ENCODE results near the gene SLC9A8. TPM values are rescaled to one million over a fixed set of nuclear protein-coding genes. Genes with fewer than 3 reads are reported as not detected.

SLC9A8 gene
- total and polyA plus RNA-seq, 9 of the 15 experiments (the other 6 are each of a cell fraction or from before 2014, with no cell fraction given): 0.56 to 9.7 (median 5.0) TPM

DNA sequence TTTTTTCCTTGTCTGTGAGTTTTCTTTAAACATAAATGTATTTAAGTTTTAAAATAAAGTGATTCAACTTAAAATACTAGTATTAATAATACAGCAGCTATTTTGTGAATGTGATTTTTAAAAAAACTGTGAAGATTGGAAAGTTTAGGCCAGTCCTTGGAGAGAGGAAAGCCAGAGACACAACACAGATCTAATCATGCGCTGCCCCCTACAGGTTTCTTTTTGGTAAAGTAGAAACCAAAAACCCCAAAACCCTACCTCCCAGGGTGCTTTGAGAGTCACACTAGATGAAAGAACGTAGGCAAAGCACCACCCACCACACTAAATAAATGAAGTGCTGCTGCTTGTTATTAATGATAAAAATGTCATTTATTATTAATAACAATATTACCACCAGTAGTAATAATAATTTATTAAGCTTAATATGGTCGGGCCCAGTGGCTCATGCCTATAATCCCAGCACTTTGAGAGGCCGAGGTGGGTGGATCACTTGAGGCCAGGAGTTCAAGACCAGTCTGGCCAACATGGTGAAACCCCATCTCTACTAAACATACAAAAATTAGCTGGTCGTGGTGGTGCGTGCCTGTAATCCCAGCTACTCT lies 33.7 kb downstream of the SLC9A8 start (continued):
- TF ChIP-seq, protein P1, sequence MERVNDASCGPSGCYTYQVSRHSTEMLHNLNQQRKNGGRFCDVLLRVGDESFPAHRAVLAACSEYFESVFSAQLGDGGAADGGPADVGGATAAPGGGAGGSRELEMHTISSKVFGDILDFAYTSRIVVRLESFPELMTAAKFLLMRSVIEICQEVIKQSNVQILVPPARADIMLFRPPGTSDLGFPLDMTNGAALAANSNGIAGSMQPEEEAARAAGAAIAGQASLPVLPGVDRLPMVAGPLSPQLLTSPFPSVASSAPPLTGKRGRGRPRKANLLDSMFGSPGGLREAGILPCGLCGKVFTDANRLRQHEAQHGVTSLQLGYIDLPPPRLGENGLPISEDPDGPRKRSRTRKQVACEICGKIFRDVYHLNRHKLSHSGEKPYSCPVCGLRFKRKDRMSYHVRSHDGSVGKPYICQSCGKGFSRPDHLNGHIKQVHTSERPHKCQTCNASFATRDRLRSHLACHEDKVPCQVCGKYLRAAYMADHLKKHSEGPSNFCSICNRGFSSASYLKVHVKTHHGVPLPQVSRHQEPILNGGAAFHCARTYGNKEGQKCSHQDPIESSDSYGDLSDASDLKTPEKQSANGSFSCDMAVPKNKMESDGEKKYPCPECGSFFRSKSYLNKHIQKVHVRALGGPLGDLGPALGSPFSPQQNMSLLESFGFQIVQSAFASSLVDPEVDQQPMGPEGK (CRISPR knock-in tag; IDR thresholded peaks at IDR 0.05; ENCODE audit: borderline replicate concordance): no peak
- no peak for TF ChIP-seq PHB2 (IDR thresholded peaks at IDR 0.05; ENCODE audit: low read depth)
- no peak for TF ChIP-seq ZNF707 (CRISPR knock-in tag; conservative IDR thresholded peaks at IDR 0.05)
- no peak for TF ChIP-seq DIDO1 (tag; IDR thresholded peaks at IDR 0.05; ENCODE audit: low read depth)
- TF ChIP-seq RAD21 (CRISPR knock-in tag; conservative IDR thresholded peaks at IDR 0.05 in 1 of 2, IDR thresholded peaks at IDR 0.05 in 1 of 2): peak; percentile 82 to 86
- no peak for TF ChIP-seq NR3C1 (CRISPR knock-in tag; IDR thresholded peaks at IDR 0.05)
- peak; percentile 83 for TF ChIP-seq DACH1 (IDR thresholded peaks at IDR 0.05; ENCODE audit: partially characterized antibody)

GRCh38 chr20:49850463-49851230 lies 38.0 kb downstream of the SLC9A8 start:
- Histone ChIP-seq H3K9me3 (replicated peaks; ENCODE audit: control insufficient read depth, insufficient read depth, low read depth, low read length) (no peaks in the 10 kb centered on the region), H3K4me2 (ENCODE audit: insufficient read depth, low read length) (no peak overlapping the region), H2AFZ (ENCODE audit: low read depth, low read length) (no peak overlapping the region), H3K9me1 (ENCODE audit: control insufficient read depth, insufficient read depth, low read length) (no peaks in the 10 kb centered on the region), H3K9ac (ENCODE audit: insufficient read depth in 1 of 2, low read depth in 2 of 2, low read length in 2 of 2) (peak overlapping the region in 1 of 2 experiments; percentile 10; a peak in 1 of 4 replicates), H4K20me1 (replicated peaks; ENCODE audit: control insufficient read depth, insufficient read depth, low read length) (no peaks in the 10 kb centered on the region), H3K4me3 (no peak overlapping the region), H3K79me2 (ENCODE audit: control insufficient read depth, insufficient read depth, low read length) (no peaks in the 10 kb centered on the region), H3K27me3 (ENCODE audit: control insufficient read depth in 2 of 2, insufficient read depth in 2 of 2, low read length in 2 of 2) (no peaks in the 10 kb centered on the region), H3K36me3 (ENCODE audit: control insufficient read depth, insufficient read depth, low read length) (peaks cover 60% of the 10 kb centered on the region; the same call in 2 of the 3 replicates), H3K27ac (ENCODE audit: extremely low read depth, low read depth, low read length) (no peak overlapping the region), H3K4me1 (replicated peaks in 1 of 2; ENCODE audit: control insufficient read depth in 2 of 2, insufficient read depth in 2 of 2, low read length in 2 of 2) (peaks cover 4 to 5% of the 10 kb centered on the region in 2 experiments; a peak in 2 of 5 replicates)
- WGBS (ENCODE audit: insufficient coverage, low coverage, missing lambda C conversion rate): 90% methylated on average over 8 of the region's 8 CpGs
- in situ Hi-C loops (cut with MboI): no loop called here
- CTCF ChIA-PET (ENCODE audit: low intra/inter-chr PET ratio): no interaction called here
- intact Hi-C loops (cut with micrococcal nuclease): no loop called here
- DNase-seq (ENCODE audit: extremely low read depth in 1 of 4, low spot score in 3 of 4) (no peak), FAIRE-seq (no peak), ATAC-seq (no peak)
- TF ChIP-seq XRCC4 (IDR thresholded peaks at IDR 0.05; ENCODE audit: extremely low read depth, insufficient read depth, insufficient read length): no peak
- TF ChIP-seq MED1 (CRISPR knock-in tag; IDR thresholded peaks at IDR 0.05; ENCODE audit: borderline replicate concordance): no peak
- no peak for TF ChIP-seq NFIX (CRISPR knock-in tag; IDR thresholded peaks at IDR 0.05; ENCODE audit: low read depth)
- POLR2A ChIA-PET: no interaction called here
- BruUV-seq (replicated peaks): no TSS peak

Data from K562 (cell line).